HFF-Myc (cell line): ENCODE measurements around the gene CSNK1G1.

Experiments used
- DNase-seq: peaks from one replicate; pipeline ENCODE4 v3.0.0-alpha.2; 2011; ENCODE audit warnings: low read depth; ENCODE audit errors: extremely low read depth
- H3K4me3 ChIP-seq: replicated peaks from 2 replicates; pipeline ENCODE4 v1.5.1; 2011; ENCODE audit warnings: low read depth, mild to moderate bottlenecking, control low read depth, low read length
- CTCF ChIP-seq: IDR thresholded peaks from 2 replicates; pipeline ENCODE4 v1.5.1; 2012; ENCODE audit warnings: mild to moderate bottlenecking, low read depth, low read length, control low read depth; ENCODE audit errors: missing control alignments

CSNK1G1 gene

GRCh38 chr15:64148581-64148980 lies 207.4 kb downstream of the CSNK1G1 start:
- no peak for DNase-seq
- TF ChIP-seq CTCF: no peak
- H3K4me3 ChIP-seq: no peak overlapping the region

GRCh38 chr15:64148168-64148567 lies 207.8 kb downstream of the CSNK1G1 start:
- no peak for DNase-seq
- no peak overlapping the region for H3K4me3 ChIP-seq
- no peak for TF ChIP-seq CTCF

- H3K4me3 ChIP-seq: no peak overlapping the region
- no peak for TF ChIP-seq CTCF
- no peak for DNase-seq
Observed at GRCh38 chr15:64146885-64147681, 208.9 kb downstream of the CSNK1G1 start.

GRCh38 chr15:64146520-64146884 lies 209.5 kb downstream of the CSNK1G1 start:
- H3K4me3 ChIP-seq: no peak overlapping the region
- TF ChIP-seq CTCF: no peak

GRCh38 chr15:64146041-64146440 lies 209.9 kb downstream of the CSNK1G1 start:
- no peak for TF ChIP-seq CTCF
- no peak overlapping the region for H3K4me3 ChIP-seq
- no peak for DNase-seq

More at GRCh38 chr15:64146520-64146884, 209.5 kb downstream of the CSNK1G1 start:
- no peak for DNase-seq

GRCh38 chr15:64144565-64145281 lies 211.2 kb downstream of the CSNK1G1 start:
- DNase-seq: no peak
- TF ChIP-seq CTCF: no peak
- H3K4me3 ChIP-seq: no peak overlapping the region
